H1 (cell line): ENCODE measurements around the gene MGME1. TPM values are rescaled to one million over a fixed set of nuclear protein-coding genes. Genes with fewer than 3 reads are reported as not detected.
A peak's percentile ranks its signal among the peaks of the same experiment; 100 is the strongest.

Experiments
- ATF2 ChIP-seq: IDR thresholded peaks from 2 replicates; pipeline ENCODE4 v1.6.1; 2012; ENCODE audit warnings: low read length, inconsistent platforms
- CBX5 ChIP-seq: fragments of 300-800, 300-1000 bp; sonication (generic); IDR thresholded peaks from 2 replicates; pipeline ENCODE4 v1.7.1; 2016; ENCODE audit warnings: antibody characterized with exemption, low read length, low read depth
- CBX8 ChIP-seq: fragments of 300-800, 300-1000 bp; sonication (generic); IDR thresholded peaks from 2 replicates; pipeline ENCODE4 v1.7.1; 2016; ENCODE audit warnings: low read depth, low read length, borderline replicate concordance
- CHD2 ChIP-seq: IDR thresholded peaks from 2 replicates; pipeline ENCODE4 v1.6.1; 2012; ENCODE audit warnings: low read length, improper control_type of control experiment
- CREB1 ChIP-seq: IDR thresholded peaks from 2 replicates; pipeline ENCODE4 v1.6.1; 2012; ENCODE audit warnings: inconsistent platforms
- EP300 ChIP-seq, 2 experiments: IDR thresholded peaks; 1 replicate in 1 of 2; 2 replicates in 1 of 2; pipeline ENCODE4 v1.6.1; 2011 to 2012; ENCODE audit warnings: low read depth in 2 of 2, low read length in 2 of 2, mild to moderate bottlenecking in 2 of 2, borderline replicate concordance in 1 of 2, inconsistent platforms in 1 of 2, moderate library complexity in 1 of 2
- JUND ChIP-seq: IDR thresholded peaks from 2 replicates; pipeline ENCODE4 v1.6.1; 2011; ENCODE audit warnings: mild to moderate bottlenecking, improper control_type of control experiment, low read length
- KDM1A ChIP-seq: fragments of 200-600, 300-600 bp; sonication (generic); IDR thresholded peaks from 2 replicates; pipeline ENCODE4 v1.7.1; 2016; ENCODE audit warnings: mild to moderate bottlenecking, low read length, borderline replicate concordance
- KDM4A ChIP-seq: IDR thresholded peaks from one replicate; pipeline ENCODE4 v1.7.1; 2012; ENCODE audit warnings: low read depth, mild to moderate bottlenecking, moderate library complexity, low read length, inconsistent platforms; ENCODE audit not compliant: severe bottlenecking
- NANOG ChIP-seq: IDR thresholded peaks from 2 replicates; pipeline ENCODE4 v1.6.1; 2011; ENCODE audit warnings: low read length, low read depth, mild to moderate bottlenecking, inconsistent platforms; ENCODE audit not compliant: insufficient read depth, poor library complexity, severe bottlenecking
- POLR2A ChIP-seq, 2 experiments: IDR thresholded peaks; 1 replicate in 1 of 2; 2 replicates in 1 of 2; pipeline ENCODE4 v1.6.1; 2011; ENCODE audit warnings: low read depth in 2 of 2, low read length in 2 of 2, mild to moderate bottlenecking in 2 of 2; ENCODE audit errors: control extremely low read depth in 1 of 2
- POU5F1 ChIP-seq: IDR thresholded peaks from 2 replicates; pipeline ENCODE4 v1.6.1; 2011; ENCODE audit warnings: low read depth, mild to moderate bottlenecking, low read length, moderate library complexity
- RAD21 ChIP-seq, 2 experiments: IDR thresholded peaks in 1 of 2; conservative IDR thresholded peaks in 1 of 2; 2 replicates each; pipeline ENCODE4 v1.6.1; 2011; ENCODE audit warnings: low read depth in 2 of 2, low read length in 2 of 2, improper control_type of control experiment in 1 of 2, inconsistent platforms in 1 of 2, mild to moderate bottlenecking in 1 of 2, moderate library complexity in 1 of 2
- RFX5 ChIP-seq: IDR thresholded peaks from 2 replicates; pipeline ENCODE4 v1.6.1; 2011; ENCODE audit warnings: low read depth, low read length, improper control_type of control experiment, borderline replicate concordance
- RNF2 ChIP-seq: fragments of 200-900, 300-1000 bp; sonication (generic); IDR thresholded peaks from 2 replicates; pipeline ENCODE4 v1.7.1; 2016; ENCODE audit warnings: borderline replicate concordance, low read depth, mild to moderate bottlenecking, antibody characterized with exemption, low read length; ENCODE audit not compliant: poor library complexity, severe bottlenecking; ENCODE audit errors: missing control alignments
- SIX5 ChIP-seq: IDR thresholded peaks from 2 replicates; pipeline ENCODE4 v1.6.1; 2011; ENCODE audit warnings: mild to moderate bottlenecking, low read depth, low read length
- SRF ChIP-seq: IDR thresholded peaks from 2 replicates; pipeline ENCODE4 v1.6.1; 2011; ENCODE audit warnings: mild to moderate bottlenecking, low read depth, low read length, moderate library complexity
- TAF7 ChIP-seq: optimal IDR thresholded peaks from 2 replicates; pipeline ENCODE3; 2011; ENCODE audit warnings: low read depth, mild to moderate bottlenecking, inconsistent platforms, low read length, moderate library complexity, borderline replicate concordance
- TBP ChIP-seq: IDR thresholded peaks from 2 replicates; pipeline ENCODE4 v1.6.1; 2011; ENCODE audit warnings: low read depth, low read length, improper control_type of control experiment
- YY1 ChIP-seq: IDR thresholded peaks from 2 replicates; pipeline ENCODE4 v1.6.1; 2011; ENCODE audit warnings: low read depth, mild to moderate bottlenecking, low read length
- polyA plus RNA-seq, 7 experiments: library from polyadenylated mRNA; depleted of rRNA in 3 of 7; stranded (reverse) in 5 of 7; unstranded in 2 of 7; fragments of >200 nt in 5 of 7; fragments of 200-250 nt in 2 of 7; gene quantifications; 1 replicate in 5 of 7; 2 replicates in 1 of 7; 4 replicates in 1 of 7; pipeline versions ENCODE4 v1.2.1 to v1.2.3, GENCODE V29; 2011 to 2013; ENCODE audit warnings: missing spikeins in 2 of 7, mixed read lengths in 2 of 7
- total RNA-seq: library from RNA; stranded (reverse); fragmentation: NEBNext Ultra II Directional; extraction: Animal tissue kit (Norgen Biotek cat#: 25700); gene quantifications from 2 replicates; pipeline ENCODE4 v1.2.1, GENCODE V29; 2021

The MGME1 gene
- total and polyA plus RNA-seq, 2 of the 8 experiments (the other 6 are each of a cell fraction or from before 2014, with no cell fraction given): 27.7 to 59.0 TPM

- TF ChIP-seq RFX5 (no peak), SRF (no peak), CBX8 (no peak), POU5F1 (no peak), NANOG (peak; percentile 15), TBP (no peak), KDM1A (peak; percentile 15; the same call in 1 of the 2 replicates), CBX5 (no peak), RAD21 (IDR thresholded peaks at IDR 0.05 in 1 of 2, conservative IDR thresholded peaks at IDR 0.05 in 1 of 2; ENCODE audit: low read depth in 2 of 2, low read length in 2 of 2) (peak; percentile 94 to 98), CREB1 (peak; percentile 33; the same call in 1 of the 2 replicates), RNF2 (no peak), JUND (0 out of 2 replicates have a peak, but pooled peaks have one; percentile 38), POLR2A (IDR thresholded peaks at IDR 0.05; ENCODE audit: control extremely low read depth in 1 of 2, low read depth in 2 of 2, low read length in 2 of 2) (peak; percentile 50 to 65; a peak in 2 of 3 replicates), EP300 (IDR thresholded peaks at IDR 0.05; ENCODE audit: borderline replicate concordance in 1 of 2, low read depth in 2 of 2, low read length in 2 of 2) (0 out of 3 replicates have a peak, but pooled peaks of 1 of the 2 experiments have one; percentile 23), YY1 (peak; percentile 32; the same call in 1 of the 2 replicates), TAF7 (no peak), CHD2 (0 out of 2 replicates have a peak, but pooled peaks have one; percentile 5), KDM4A (no peak), SIX5 (no peak), ATF2 (peak; percentile 72; the same call in 1 of the 2 replicates)
These were observed 29.8 kb upstream of the MGME1 start (continued) for GRCh38 chr20:17938871-17939619.
